GM12864 (cell line): ENCODE measurements around the gene ADAMTS8.

Source experiments
- DNase-seq: peaks from one replicate; pipeline ENCODE4 v3.0.0-alpha.2; 2011; ENCODE audit warnings: low read depth
- H3K4me3 ChIP-seq: 2 replicates; pipeline ENCODE4 v1.5.1; 2011; ENCODE audit warnings: mild to moderate bottlenecking, low read depth, low read length, control low read depth
- TF ChIP-seq, protein P1 (sequence below): IDR thresholded peaks from 2 replicates; pipeline ENCODE4 v1.5.1; 2011; ENCODE audit warnings: low read depth, mild to moderate bottlenecking, moderate library complexity, low read length, control low read depth, inconsistent platforms; ENCODE audit errors: missing control alignments

The ADAMTS8 gene

DNA sequence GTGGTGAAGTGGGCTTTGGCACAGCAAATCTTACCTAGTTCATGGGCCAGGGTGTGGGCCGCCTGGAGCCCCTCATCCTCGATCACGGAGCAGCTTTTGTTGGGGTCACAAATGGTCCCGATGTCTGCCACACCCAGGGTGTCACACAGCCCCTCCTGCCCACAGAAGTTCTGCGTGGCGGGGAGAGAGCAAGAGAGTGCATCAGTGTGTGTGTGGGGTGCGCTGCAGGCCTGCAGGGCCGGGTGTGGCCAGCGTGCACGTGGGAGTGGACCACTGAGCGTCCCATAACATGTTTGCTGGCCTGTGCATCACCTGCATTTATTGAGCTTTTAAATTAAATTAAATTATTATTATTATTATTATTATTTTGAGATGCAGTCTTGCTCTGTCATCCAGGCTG is 11.5 kb downstream of the ADAMTS8 start:
- no peak overlapping the region for H3K4me3 ChIP-seq
- TF ChIP-seq, protein P1, sequence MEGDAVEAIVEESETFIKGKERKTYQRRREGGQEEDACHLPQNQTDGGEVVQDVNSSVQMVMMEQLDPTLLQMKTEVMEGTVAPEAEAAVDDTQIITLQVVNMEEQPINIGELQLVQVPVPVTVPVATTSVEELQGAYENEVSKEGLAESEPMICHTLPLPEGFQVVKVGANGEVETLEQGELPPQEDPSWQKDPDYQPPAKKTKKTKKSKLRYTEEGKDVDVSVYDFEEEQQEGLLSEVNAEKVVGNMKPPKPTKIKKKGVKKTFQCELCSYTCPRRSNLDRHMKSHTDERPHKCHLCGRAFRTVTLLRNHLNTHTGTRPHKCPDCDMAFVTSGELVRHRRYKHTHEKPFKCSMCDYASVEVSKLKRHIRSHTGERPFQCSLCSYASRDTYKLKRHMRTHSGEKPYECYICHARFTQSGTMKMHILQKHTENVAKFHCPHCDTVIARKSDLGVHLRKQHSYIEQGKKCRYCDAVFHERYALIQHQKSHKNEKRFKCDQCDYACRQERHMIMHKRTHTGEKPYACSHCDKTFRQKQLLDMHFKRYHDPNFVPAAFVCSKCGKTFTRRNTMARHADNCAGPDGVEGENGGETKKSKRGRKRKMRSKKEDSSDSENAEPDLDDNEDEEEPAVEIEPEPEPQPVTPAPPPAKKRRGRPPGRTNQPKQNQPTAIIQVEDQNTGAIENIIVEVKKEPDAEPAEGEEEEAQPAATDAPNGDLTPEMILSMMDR: no peak
- DNase-seq: no peak

DNA sequence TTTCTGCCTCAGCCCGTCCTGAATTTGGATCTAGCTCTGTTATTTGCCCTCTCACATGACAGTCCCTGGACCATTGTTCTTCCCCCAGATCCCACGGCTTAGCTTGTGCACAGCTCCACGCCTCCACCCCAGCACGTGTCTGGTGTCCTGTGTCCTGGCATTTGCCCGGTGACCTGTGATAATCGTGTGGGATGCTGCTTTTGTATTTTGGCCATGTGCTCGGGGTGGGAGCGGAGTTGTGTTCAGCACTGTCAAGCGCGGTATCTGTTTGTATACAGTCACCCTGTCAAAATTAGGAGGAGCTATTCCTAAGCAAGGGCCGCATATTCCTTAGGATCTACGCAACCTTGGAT is 11.9 kb downstream of the ADAMTS8 start:
- H3K4me3 ChIP-seq: no peak overlapping the region
- DNase-seq: no peak
- TF ChIP-seq, protein P1: no peak

DNA sequence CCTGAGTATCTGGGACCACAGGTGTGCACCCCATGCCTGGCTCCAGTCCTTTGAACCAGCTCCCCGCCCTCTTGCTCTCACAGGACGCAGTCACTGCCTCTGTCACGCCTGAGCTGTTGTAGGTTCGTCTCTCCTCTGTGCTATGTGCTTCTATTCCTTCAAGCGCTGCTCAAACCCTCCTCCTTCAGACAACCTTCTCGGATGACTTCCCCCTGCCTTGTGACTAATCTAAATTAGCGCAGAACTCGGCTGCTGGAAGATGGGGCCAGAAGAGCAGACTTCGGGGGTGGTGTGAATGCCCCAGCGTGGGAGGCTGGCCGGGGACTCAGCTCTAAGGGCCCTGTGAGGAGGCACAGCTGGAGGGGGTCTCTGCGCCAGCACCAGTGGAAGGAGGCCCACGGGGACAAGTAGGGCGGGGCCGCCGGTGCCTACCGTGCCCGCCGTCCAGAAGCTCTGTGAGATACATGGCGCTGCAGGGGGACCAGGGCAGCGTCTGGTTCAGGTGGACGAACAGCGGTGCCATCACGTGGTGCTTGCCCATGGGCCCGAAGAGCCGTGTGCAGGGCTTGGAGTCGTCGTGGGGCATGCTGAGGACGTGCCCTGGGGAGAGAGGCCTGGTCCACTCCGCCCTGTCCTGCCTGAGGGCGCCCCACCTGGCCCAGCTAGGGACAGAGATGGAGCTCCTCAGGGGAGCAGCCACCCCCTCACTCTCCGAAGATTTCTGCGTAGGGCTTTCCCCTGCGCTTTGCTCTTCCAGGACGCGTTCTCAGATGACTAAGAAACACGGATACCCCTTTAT is 12.5 kb downstream of the ADAMTS8 start:
- TF ChIP-seq, protein P1: no peak
- no peak overlapping the region for H3K4me3 ChIP-seq
- no peak for DNase-seq

DNA sequence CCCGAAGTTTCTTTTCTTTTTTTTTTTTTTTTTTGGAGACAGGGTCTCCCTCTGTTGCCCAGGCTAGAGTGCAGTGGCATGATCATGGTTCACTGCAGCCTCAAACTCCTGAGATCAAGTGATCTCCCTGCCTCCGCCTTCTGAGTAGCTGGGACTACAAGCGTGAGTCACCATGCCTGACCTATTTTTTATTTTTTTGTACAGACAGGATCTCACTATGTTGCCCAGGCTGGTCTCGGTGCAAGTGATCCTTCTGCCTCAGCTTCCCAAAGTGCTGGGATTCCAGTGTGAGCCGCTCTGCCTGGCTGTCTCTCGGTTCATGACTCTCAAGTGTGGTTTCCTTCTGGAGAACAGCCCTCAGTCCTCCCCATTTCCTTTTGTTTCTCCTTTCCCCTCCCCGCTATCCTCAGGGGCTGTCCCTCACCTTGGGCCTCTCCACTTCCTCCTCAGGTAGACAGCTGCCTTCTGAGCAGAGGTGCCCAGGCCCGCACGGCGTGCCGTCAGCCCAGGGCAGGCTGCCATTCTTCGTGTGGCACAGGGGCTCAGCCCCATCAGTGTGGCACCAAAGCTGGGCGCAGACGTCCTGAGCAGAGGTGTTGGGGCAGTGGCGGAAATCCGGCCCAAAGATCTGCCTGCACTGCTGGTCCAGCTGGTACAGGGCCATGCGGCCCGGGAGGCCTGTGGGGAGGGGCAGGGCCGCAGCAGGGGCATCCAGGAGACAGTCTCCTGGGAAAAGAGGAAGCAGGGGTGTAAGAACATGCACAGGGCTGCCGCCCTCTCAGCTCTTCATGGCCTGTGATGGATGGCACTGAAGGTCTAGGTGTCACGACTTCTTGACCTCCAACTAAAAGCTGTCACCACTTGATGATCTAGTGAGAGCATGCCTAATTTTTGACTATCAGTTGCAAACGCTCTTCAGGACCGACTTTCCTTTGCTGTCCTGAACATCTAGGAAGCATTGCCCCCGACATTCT is 14.0 kb downstream of the ADAMTS8 start:
- TF ChIP-seq, protein P1: no peak
- no peak for DNase-seq
- no peak overlapping the region for H3K4me3 ChIP-seq

DNA sequence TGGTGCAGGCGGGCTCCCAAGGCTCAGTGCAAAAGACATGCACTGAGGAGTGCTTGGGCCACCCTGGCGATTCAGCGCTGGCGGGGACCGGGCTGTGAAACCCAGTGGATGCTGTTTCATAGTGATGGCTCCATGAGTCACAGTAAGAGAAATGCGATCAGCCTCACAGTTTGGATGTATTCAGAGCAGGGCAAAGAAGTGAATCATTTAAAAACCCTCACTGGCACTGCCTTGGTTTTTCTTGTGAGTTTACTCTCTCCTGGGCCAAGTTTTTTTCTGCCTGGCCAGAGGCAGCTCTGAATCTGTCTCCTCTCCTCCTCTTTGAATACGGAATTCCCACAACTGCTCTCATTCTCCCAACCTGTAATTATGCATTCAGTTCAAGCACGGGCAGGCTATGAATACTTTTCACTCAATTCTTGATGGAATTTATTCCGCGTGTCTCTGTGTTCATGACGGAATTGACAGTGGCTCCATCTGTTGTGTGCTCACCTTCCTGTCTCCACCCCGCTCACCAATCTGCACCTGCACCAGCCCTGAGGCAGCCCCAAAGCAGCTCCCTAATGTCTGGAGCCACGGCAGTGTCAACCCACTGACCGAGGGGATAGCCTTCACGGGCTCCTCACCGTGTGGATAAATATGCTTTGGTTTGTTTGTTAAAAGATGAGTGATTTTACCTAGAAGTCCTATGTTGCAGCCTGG is 14.9 kb downstream of the ADAMTS8 start:
- H3K4me3 ChIP-seq: no peak overlapping the region
- DNase-seq: no peak
- TF ChIP-seq, protein P1: no peak

DNA sequence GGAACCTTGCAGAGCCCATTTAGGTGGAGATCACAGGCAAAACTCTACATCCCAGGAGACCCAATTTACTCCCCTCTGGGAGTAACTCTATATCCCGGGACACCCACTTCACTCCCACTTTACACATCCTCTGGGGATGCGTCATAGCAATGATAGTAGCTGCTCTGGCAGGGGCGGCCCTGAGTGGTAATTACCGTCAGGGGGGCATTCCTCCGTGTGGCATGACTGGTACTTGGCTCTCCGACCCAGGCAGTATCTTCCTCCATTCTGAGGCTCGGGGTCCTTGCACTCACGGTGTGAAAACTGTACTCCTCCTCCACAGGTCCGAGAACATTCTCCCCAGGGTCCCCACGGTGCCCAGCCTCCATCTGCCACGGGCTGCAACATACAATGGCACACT is 17.2 kb downstream of the ADAMTS8 start:
- H3K4me3 ChIP-seq: no peak overlapping the region
- no peak for DNase-seq
- TF ChIP-seq, protein P1: no peak
